Activated CD4-positive, CD25-positive, alpha-beta regulatory T cell (primary cell): ENCODE data around the gene PCNX1.
A peak's percentile ranks its signal among the peaks of the same experiment; 100 is the strongest.

Experiments
- DNase-seq, 4 experiments: peaks; one replicate each; lab custom pipeline; 2025; lab: John Stamatoyannopoulos, UW

The PCNX1 gene

GRCh38 chr14:70888681-70889175, 18.5 kb upstream of the PCNX1 start:
- DNase-seq, result no peak

GRCh38 chr14:70889555-70889954, 17.7 kb upstream of the PCNX1 start:
- DNase-seq, result no peak

GRCh38 chr14:70890826-70891659, 16.2 kb upstream of the PCNX1 start:
- DNase-seq, result no peak

GRCh38 chr14:70891737-70892136, 15.5 kb upstream of the PCNX1 start:
- no peak for DNase-seq

- DNase-seq, result no peak
Observed at GRCh38 chr14:70893062-70893845, 14.0 kb upstream of the PCNX1 start.

GRCh38 chr14:70893858-70894291, 13.4 kb upstream of the PCNX1 start:
- DNase-seq, result no peak

- DNase-seq, result no peak
Observed at GRCh38 chr14:70894868-70895267, 12.4 kb upstream of the PCNX1 start.

GRCh38 chr14:70896317-70896716, 10.9 kb upstream of the PCNX1 start:
- DNase-seq, result no peak

- DNase-seq, result no peak
Observed at GRCh38 chr14:70896981-70897380, 10.3 kb upstream of the PCNX1 start.

- DNase-seq, result no peak
Observed at GRCh38 chr14:70897464-70897863, 9.8 kb upstream of the PCNX1 start.

- no peak for DNase-seq
Observed at GRCh38 chr14:70898111-70898745, 9.0 kb upstream of the PCNX1 start.

- DNase-seq, result no peak
Observed at GRCh38 chr14:70901269-70901668, 6.0 kb upstream of the PCNX1 start.

GRCh38 chr14:70902184-70902583, 5.1 kb upstream of the PCNX1 start:
- no peak for DNase-seq

- DNase-seq, result no peak
Observed at GRCh38 chr14:70904373-70904772, 2.9 kb upstream of the PCNX1 start.

- DNase-seq, result no peak
Observed at GRCh38 chr14:70905301-70905700, 2.0 kb upstream of the PCNX1 start.

GRCh38 chr14:70906793-70907175, 475 bp upstream of the PCNX1 start:
- no peak for DNase-seq

- DNase-seq, result peak in 3 of 4 experiments; percentile 37 to 41 (median 40)
Observed at GRCh38 chr14:70907996-70908934, 1.0 kb downstream of the PCNX1 start.

GRCh38 chr14:70908935-70909641, 1.8 kb downstream of the PCNX1 start:
- no peak for DNase-seq

GRCh38 chr14:70909733-70910614, 2.7 kb downstream of the PCNX1 start:
- DNase-seq, result no peak

- DNase-seq, result no peak
Observed at GRCh38 chr14:70915415-70915814, 8.2 kb downstream of the PCNX1 start.
